HG02885 (cell line): ENCODE measurements around the gene STT3B.

Experiments used
- ATAC-seq: cut with Tn5 transposase; IDR thresholded peaks from one replicate; pipeline ENCODE4 v1.9.1; 2021; ENCODE audit warnings: mild to moderate bottlenecking; ENCODE audit not compliant: unreplicated experiment, poor library complexity

Gene STT3B

DNA sequence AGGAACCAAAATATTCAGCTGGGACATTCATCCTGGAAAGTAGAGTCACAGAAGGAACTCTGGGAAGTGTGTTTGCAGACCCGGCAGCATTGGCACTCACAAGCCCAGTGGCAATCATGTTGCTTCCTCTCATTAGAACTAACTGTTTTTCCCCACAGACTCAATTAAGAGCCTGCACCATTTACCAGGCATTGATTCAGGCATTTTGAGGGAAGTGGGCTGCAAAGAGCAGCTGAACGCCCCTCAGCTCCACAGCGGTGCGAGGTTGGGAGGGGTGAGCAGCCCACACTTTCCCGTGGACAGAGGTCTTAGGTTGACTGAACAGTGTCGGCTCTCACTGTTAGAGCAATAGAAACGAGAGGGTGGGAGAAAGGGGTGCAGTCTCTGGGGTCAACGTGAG, 143.8 kb downstream of the STT3B start:
- no peak for ATAC-seq

DNA sequence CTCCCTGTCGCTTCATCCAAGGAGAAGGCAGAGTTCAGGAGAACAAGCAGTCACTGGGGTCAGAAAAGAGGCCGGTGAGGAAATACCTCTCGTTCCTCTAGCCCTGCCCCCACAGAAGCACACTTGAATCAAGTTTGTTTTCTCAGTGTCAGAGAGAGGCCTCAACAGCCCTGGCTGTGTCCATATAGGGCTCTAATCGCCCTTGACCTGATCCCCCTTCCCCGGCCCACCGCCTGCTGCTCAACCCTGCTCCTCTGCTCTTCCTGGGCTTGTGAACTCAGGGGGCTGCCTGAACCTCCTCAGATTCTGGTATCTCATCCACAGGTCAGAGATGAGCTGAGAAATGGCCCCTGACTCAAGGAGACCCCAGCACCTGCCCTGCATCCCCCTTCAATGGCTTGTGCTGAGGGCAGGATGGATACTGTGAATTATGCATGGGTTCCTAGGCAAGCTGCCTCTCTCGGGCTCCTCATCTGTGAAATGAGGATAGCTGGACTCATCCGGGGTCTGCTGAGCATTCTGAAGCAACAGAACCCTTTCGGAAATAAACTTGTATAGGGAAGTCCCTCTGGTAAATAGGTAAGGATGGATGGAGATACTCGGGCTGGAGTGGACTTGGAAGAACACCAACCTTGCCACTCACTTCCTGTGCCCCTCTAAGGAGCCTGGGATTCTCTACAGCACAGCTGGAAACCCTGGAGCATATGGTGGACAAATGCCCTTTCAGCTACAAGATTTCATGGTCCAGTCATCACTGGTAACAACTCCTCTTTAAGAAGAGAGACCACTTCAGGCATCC, 147.5 kb downstream of the STT3B start:
- ATAC-seq = no peak
